ENCODE results near the gene NRCAM. TPM values are rescaled to one million over a fixed set of nuclear protein-coding genes. Genes with fewer than 3 reads are reported as not detected.

Gene NRCAM
- total and polyA plus RNA-seq, 8 donors, result 10.6 to 36.7 (median 16.2) TPM

DNA sequence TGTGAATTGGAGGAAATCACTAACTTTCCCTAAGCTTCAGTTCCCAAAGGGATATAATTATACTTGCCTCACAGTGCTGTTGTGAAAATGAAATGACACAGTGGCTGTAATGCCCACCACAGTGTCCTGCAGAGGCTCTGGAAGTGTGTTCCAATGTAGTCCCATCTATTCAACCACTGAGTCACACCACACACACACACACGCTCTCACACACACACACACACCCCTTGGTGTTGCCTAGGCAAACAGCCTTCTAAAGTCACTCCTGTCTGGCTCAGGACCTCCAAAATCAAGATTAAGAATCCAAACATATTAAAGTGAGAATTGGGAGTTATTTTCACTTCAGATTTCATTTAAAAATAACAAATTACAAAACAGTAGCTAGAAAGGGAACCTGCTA lies 73.3 kb downstream of the NRCAM start:
- peaks cover 0 to 6% of the 10 kb centered on the region in 2 donors for H3K27me3 ChIP-seq
- DNase-seq (no peak), ATAC-seq (no peak)
- H3K4me3 ChIP-seq, result no peak overlapping the region
- no peaks in the 10 kb centered on the region for H3K9me3 ChIP-seq
- no peaks in the 10 kb centered on the region for H3K36me3 ChIP-seq
- H3K4me1 ChIP-seq, result no peaks in the 10 kb centered on the region
- intact Hi-C loops (cut with DNase I), result no loop called here
- no peak overlapping the region for H3K27ac ChIP-seq
- TF ChIP-seq, protein P1, sequence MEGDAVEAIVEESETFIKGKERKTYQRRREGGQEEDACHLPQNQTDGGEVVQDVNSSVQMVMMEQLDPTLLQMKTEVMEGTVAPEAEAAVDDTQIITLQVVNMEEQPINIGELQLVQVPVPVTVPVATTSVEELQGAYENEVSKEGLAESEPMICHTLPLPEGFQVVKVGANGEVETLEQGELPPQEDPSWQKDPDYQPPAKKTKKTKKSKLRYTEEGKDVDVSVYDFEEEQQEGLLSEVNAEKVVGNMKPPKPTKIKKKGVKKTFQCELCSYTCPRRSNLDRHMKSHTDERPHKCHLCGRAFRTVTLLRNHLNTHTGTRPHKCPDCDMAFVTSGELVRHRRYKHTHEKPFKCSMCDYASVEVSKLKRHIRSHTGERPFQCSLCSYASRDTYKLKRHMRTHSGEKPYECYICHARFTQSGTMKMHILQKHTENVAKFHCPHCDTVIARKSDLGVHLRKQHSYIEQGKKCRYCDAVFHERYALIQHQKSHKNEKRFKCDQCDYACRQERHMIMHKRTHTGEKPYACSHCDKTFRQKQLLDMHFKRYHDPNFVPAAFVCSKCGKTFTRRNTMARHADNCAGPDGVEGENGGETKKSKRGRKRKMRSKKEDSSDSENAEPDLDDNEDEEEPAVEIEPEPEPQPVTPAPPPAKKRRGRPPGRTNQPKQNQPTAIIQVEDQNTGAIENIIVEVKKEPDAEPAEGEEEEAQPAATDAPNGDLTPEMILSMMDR (IDR thresholded peaks at IDR 0.05), result no peak

DNA sequence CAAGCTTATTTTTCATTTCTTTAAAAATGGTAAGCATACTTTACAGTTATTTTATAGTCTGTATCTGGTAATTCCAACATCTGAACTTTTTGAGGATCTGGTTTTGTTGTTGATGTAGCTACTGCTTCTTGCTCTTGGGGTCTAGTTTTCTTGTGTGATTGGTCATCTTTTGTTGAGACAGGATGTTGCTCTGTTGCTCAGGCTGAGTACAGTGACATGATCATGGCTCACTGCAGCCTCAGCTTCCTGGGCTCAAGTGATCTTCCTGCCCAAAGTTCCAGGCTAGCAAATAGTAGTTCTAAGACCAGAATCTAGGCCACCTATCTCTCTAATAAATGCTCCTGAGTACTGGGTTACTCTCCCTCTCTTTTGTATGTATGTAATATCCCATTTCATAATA lies 75.7 kb downstream of the NRCAM start:
- H3K9me3 ChIP-seq, result no peaks in the 10 kb centered on the region
- H3K4me3 ChIP-seq, result no peak overlapping the region
- no peak for ATAC-seq
- H3K27ac ChIP-seq, result no peak overlapping the region
- TF ChIP-seq, protein P1 (IDR thresholded peaks at IDR 0.05), result no peak
- no peaks in the 10 kb centered on the region for H3K4me1 ChIP-seq
- DNase-seq, result no peak
- intact Hi-C loops (cut with DNase I), result no loop called here
- peaks cover 0 to 6% of the 10 kb centered on the region in 2 donors for H3K27me3 ChIP-seq
- no peaks in the 10 kb centered on the region for H3K36me3 ChIP-seq

DNA sequence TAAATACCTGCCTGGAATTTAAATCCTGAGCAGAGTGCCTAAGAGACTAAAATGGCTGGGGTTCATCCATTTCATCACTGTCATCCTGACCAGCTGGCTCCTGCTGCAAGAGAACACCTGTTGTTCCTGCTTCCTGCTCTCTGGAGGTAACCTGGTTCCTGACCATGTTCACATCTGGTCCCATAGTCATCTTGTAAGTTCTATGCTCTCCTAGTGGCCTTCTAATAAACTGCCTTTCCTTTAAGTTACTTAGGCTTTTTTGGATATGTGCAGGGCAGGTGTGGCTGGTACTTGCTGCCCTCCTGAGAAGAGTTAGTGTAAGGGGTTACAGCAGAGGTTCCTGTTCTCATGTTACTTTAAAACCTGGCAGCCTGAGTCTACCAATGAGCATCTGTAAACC lies 80.0 kb downstream of the NRCAM start:
- TF ChIP-seq, protein P1 (IDR thresholded peaks at IDR 0.05), result no peak
- intact Hi-C loops (cut with DNase I), result no loop called here
- no peak for ATAC-seq

DNA sequence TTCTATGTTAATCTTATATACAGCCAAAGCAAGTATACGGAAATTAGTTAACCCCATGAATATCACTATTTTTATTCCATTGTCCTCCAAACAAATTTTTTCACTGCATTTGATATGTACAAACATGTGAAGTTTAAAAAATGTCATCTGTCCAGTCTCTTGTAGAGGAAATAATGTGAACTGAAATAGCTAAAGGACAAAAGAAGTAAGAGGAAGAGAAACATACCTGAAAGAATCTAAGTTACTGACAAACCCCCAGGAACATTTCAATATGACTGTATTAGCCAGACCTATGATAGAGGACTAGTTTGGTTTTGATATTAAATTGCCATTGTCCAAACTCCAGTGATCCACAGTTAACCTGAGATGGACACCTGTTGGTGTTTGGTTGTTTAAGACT lies 80.6 kb downstream of the NRCAM start:
- TF ChIP-seq, protein P1 (IDR thresholded peaks at IDR 0.05), result no peak
- ATAC-seq (no peak), DNase-seq (no peak)
- Histone ChIP-seq H3K4me3 (no peak overlapping the region), H3K27me3 (no peaks in the 10 kb centered on the region), H3K27ac (no peak overlapping the region), H3K36me3 (no peaks in the 10 kb centered on the region), H3K9me3 (no peaks in the 10 kb centered on the region), H3K4me1 (no peaks in the 10 kb centered on the region)
- intact Hi-C loops (cut with DNase I), result no loop called here

More for the DNA sequence above, 80.0 kb downstream of the NRCAM start:
- no peaks in the 10 kb centered on the region for H3K4me1 ChIP-seq
- no peaks in the 10 kb centered on the region for H3K27me3 ChIP-seq
- H3K36me3 ChIP-seq, result no peaks in the 10 kb centered on the region
- no peak overlapping the region for H3K27ac ChIP-seq
- H3K4me3 ChIP-seq, result no peak overlapping the region
- DNase-seq, result no peak
- H3K9me3 ChIP-seq, result no peaks in the 10 kb centered on the region

DNA sequence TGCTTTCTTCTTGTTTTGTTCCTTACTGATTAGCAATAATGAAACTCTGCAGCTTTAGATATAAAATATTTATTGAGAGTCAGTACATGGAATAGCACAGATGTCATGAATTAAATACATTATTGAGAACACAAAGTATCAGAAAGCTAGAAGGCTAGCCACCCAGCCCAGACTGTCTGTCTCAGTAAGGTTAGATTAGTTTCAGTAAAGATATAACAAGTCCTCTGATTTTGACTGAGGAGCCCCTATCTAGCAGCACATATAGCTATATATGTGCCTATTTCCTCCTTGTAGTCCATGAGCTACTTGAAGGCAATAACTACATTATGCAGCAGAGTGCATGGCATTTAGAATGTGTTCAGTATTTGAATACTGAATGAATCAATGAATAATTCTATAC lies 81.3 kb downstream of the NRCAM start:
- ATAC-seq, result no peak
- Histone ChIP-seq H3K9me3 (no peaks in the 10 kb centered on the region), H3K36me3 (no peaks in the 10 kb centered on the region), H3K27me3 (no peaks in the 10 kb centered on the region), H3K4me3 (no peak overlapping the region), H3K27ac (no peak overlapping the region), H3K4me1 (no peaks in the 10 kb centered on the region)
- TF ChIP-seq, protein P1 (IDR thresholded peaks at IDR 0.05), result no peak
- DNase-seq, result no peak
- intact Hi-C loops (cut with DNase I), result no loop called here
